ENCODE results near the gene TIMM10B. TPM values are rescaled to one million over a fixed set of nuclear protein-coding genes. Genes with fewer than 3 reads are reported as not detected.

Gene TIMM10B
- total and polyA plus RNA-seq, 4 donors = 16.1 to 31.9 (median 16.7) TPM

DNA sequence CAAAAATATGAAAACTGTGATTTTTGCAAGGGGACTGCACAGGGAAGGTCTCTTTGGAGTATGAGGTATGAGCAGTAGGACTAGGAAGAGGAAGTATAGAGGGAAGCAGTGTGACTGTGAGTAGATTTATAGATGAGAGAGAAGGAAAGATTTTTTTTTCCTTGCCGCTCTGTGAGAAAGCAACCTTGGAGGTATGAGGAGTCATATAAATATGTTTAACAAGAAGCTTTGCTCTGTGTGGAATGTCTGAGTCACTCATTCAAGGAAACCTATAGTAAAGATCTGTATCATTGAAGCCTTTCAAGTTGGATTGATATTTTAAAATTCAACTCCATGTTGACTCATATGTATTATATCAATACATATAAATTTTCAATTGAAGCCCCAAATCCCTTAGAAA lies 42.0 kb downstream of the TIMM10B start:
- peaks cover 0 to 10% (median 0%) of the 10 kb centered on the region in 4 donors for H3K36me3 ChIP-seq (ENCODE audit: control insufficient read depth in 4 of 4, insufficient read depth in 3 of 4, low read depth in 1 of 4, low read length in 3 of 4)
- 36% methylated on average over 1 of the region's 1 CpG for WGBS
- TF ChIP-seq NR2F2 (IDR thresholded peaks at IDR 0.05) (no peak), HNF4A (conservative IDR thresholded peaks at IDR 0.05) (no peak), HNF4G (IDR thresholded peaks at IDR 0.05) (no peak), TAF1 (conservative IDR thresholded peaks at IDR 0.05) (no peak)
- TF ChIP-seq, protein P1, sequence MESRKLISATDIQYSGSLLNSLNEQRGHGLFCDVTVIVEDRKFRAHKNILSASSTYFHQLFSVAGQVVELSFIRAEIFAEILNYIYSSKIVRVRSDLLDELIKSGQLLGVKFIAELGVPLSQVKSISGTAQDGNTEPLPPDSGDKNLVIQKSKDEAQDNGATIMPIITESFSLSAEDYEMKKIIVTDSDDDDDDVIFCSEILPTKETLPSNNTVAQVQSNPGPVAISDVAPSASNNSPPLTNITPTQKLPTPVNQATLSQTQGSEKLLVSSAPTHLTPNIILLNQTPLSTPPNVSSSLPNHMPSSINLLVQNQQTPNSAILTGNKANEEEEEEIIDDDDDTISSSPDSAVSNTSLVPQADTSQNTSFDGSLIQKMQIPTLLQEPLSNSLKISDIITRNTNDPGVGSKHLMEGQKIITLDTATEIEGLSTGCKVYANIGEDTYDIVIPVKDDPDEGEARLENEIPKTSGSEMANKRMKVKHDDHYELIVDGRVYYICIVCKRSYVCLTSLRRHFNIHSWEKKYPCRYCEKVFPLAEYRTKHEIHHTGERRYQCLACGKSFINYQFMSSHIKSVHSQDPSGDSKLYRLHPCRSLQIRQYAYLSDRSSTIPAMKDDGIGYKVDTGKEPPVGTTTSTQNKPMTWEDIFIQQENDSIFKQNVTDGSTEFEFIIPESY (IDR thresholded peaks at IDR 0.05) = no peak
- TF ChIP-seq, protein P2, sequence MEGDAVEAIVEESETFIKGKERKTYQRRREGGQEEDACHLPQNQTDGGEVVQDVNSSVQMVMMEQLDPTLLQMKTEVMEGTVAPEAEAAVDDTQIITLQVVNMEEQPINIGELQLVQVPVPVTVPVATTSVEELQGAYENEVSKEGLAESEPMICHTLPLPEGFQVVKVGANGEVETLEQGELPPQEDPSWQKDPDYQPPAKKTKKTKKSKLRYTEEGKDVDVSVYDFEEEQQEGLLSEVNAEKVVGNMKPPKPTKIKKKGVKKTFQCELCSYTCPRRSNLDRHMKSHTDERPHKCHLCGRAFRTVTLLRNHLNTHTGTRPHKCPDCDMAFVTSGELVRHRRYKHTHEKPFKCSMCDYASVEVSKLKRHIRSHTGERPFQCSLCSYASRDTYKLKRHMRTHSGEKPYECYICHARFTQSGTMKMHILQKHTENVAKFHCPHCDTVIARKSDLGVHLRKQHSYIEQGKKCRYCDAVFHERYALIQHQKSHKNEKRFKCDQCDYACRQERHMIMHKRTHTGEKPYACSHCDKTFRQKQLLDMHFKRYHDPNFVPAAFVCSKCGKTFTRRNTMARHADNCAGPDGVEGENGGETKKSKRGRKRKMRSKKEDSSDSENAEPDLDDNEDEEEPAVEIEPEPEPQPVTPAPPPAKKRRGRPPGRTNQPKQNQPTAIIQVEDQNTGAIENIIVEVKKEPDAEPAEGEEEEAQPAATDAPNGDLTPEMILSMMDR (IDR thresholded peaks at IDR 0.05; ENCODE audit: low read depth, low read length, missing input control) = no peak

DNA sequence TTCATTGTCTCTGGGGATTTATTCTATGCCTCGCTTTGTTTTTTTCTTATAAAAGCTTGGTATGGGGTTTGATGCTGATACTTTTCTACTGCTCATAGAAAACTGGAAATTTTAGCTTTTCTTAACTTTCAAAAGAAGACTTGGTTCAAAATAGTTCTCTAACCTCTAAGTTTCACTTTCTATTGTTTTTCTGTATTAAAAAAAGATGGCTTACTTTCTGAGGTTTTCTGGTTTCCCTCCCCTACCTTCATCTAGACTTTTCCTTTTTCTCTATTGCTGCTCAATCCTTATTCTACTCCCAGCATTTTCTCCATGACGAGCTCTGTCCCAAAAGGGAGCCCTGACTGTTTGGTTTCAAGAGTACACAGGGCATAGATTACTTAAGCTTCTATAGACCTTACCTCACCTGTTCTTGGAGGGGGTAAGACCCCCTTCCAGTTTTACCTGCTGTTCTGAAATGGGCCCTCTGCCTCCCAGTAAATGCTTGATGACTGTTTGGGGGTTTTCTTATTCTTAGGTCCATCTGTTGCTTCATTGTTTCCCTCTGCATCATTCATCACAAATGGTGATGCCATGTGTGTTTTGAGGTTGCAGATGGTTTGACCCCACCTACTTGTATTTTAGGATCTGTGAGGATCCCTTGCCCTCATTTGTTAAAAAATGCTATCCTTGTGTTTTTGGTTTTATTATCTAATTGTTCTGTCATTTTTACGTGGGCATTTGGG lies 45.3 kb downstream of the TIMM10B start:
- H3K4me1 ChIP-seq (ENCODE audit: control insufficient read depth in 4 of 4, insufficient read depth in 4 of 4, low read length in 3 of 4) = no peaks in the 10 kb centered on the region
- no peak for TF ChIP-seq HNF4A (conservative IDR thresholded peaks at IDR 0.05)
- no peak for DNase-seq (ENCODE audit: low spot score)
- no peaks in the 10 kb centered on the region for H3K9me3 ChIP-seq (ENCODE audit: control insufficient read depth in 4 of 4, low read length in 3 of 4)
- peaks cover 0 to 4% (median 2%) of the 10 kb centered on the region in 4 donors for H3K36me3 ChIP-seq (ENCODE audit: control insufficient read depth in 4 of 4, insufficient read depth in 3 of 4, low read depth in 1 of 4, low read length in 3 of 4)
- H3K27me3 ChIP-seq (ENCODE audit: control insufficient read depth in 4 of 4, insufficient read depth in 4 of 4, low read length in 3 of 4) = no peaks in the 10 kb centered on the region
- no peak overlapping the region for H3K27ac ChIP-seq (ENCODE audit: low read depth in 1 of 2, low read length in 2 of 2)
- H3K4me3 ChIP-seq (ENCODE audit: low read depth in 1 of 3, low read length in 3 of 3) = no peak overlapping the region
- no peak overlapping the region for H3K9ac ChIP-seq (ENCODE audit: low read depth in 1 of 2, low read length in 2 of 2)
- WGBS = 90% methylated on average over 3 of the region's 3 CpGs

More for the DNA sequence above, 42.0 kb downstream of the TIMM10B start:
- H3K9me3 ChIP-seq (ENCODE audit: control insufficient read depth in 4 of 4, low read length in 3 of 4) = no peaks in the 10 kb centered on the region
- no peak overlapping the region for H3K27ac ChIP-seq (ENCODE audit: low read depth in 1 of 2, low read length in 2 of 2)
- DNase-seq (ENCODE audit: low spot score) = no peak
- H3K4me3 ChIP-seq (ENCODE audit: low read depth in 1 of 3, low read length in 3 of 3) = no peak overlapping the region
- H3K9ac ChIP-seq (ENCODE audit: low read depth in 1 of 2, low read length in 2 of 2) = no peak overlapping the region
- no peaks in the 10 kb centered on the region for H3K27me3 ChIP-seq (ENCODE audit: control insufficient read depth in 4 of 4, insufficient read depth in 4 of 4, low read length in 3 of 4)
- H3K4me1 ChIP-seq (ENCODE audit: control insufficient read depth in 4 of 4, insufficient read depth in 4 of 4, low read length in 3 of 4) = no peaks in the 10 kb centered on the region

DNA sequence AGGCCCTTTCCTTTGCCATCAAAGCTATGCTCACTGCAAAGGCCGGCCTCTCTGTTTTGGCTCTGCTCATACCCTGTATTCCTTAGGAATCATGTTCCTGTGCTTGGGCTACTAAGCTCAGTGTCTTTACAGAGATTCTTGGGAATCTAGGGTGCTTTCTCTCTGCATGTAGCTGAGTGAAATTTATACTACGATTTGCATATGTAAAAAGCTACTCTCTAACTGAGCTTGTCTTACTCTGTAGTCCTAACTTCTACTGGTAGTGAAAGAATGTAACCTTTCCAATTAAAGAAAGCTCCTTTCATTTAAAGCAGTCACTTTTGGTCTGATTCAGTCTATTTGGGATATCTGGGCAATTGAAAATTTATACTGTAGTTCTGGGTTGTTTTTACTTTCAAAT lies 48.0 kb downstream of the TIMM10B start:
- WGBS = 92% methylated on average over 2 of the region's 2 CpGs
- Histone ChIP-seq H3K27me3 (ENCODE audit: control insufficient read depth in 4 of 4, insufficient read depth in 4 of 4, low read length in 3 of 4) (no peaks in the 10 kb centered on the region), H3K4me3 (ENCODE audit: low read depth in 1 of 3, low read length in 3 of 3) (no peak overlapping the region), H3K36me3 (ENCODE audit: control insufficient read depth in 4 of 4, insufficient read depth in 3 of 4, low read depth in 1 of 4, low read length in 3 of 4) (peaks cover 0 to 12% (median 2%) of the 10 kb centered on the region in 4 donors), H3K4me1 (ENCODE audit: control insufficient read depth in 4 of 4, insufficient read depth in 4 of 4, low read length in 3 of 4) (no peaks in the 10 kb centered on the region), H3K9ac (ENCODE audit: low read depth in 1 of 2, low read length in 2 of 2) (no peak overlapping the region), H3K27ac (ENCODE audit: low read depth in 1 of 2, low read length in 2 of 2) (no peak overlapping the region), H3K9me3 (ENCODE audit: control insufficient read depth in 4 of 4, low read length in 3 of 4) (no peaks in the 10 kb centered on the region)
- no peak for DNase-seq (ENCODE audit: low spot score)
- TF ChIP-seq FOXA2 (IDR thresholded peaks at IDR 0.05) (no peak), SP1 (IDR thresholded peaks at IDR 0.05) (no peak), TAF1 (conservative IDR thresholded peaks at IDR 0.05) (no peak), HNF4A (conservative IDR thresholded peaks at IDR 0.05) (no peak), EGR1 (IDR thresholded peaks at IDR 0.05; ENCODE audit: low read depth in 2 of 2) (no peak), RXRA (IDR thresholded peaks at IDR 0.05) (no peak), YY1 (IDR thresholded peaks at IDR 0.05) (no peak), GABPA (IDR thresholded peaks at IDR 0.05 in 1 of 2, conservative IDR thresholded peaks at IDR 0.05 in 1 of 2) (no peak)
- TF ChIP-seq, protein P3, sequence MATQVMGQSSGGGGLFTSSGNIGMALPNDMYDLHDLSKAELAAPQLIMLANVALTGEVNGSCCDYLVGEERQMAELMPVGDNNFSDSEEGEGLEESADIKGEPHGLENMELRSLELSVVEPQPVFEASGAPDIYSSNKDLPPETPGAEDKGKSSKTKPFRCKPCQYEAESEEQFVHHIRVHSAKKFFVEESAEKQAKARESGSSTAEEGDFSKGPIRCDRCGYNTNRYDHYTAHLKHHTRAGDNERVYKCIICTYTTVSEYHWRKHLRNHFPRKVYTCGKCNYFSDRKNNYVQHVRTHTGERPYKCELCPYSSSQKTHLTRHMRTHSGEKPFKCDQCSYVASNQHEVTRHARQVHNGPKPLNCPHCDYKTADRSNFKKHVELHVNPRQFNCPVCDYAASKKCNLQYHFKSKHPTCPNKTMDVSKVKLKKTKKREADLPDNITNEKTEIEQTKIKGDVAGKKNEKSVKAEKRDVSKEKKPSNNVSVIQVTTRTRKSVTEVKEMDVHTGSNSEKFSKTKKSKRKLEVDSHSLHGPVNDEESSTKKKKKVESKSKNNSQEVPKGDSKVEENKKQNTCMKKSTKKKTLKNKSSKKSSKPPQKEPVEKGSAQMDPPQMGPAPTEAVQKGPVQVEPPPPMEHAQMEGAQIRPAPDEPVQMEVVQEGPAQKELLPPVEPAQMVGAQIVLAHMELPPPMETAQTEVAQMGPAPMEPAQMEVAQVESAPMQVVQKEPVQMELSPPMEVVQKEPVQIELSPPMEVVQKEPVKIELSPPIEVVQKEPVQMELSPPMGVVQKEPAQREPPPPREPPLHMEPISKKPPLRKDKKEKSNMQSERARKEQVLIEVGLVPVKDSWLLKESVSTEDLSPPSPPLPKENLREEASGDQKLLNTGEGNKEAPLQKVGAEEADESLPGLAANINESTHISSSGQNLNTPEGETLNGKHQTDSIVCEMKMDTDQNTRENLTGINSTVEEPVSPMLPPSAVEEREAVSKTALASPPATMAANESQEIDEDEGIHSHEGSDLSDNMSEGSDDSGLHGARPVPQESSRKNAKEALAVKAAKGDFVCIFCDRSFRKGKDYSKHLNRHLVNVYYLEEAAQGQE (IDR thresholded peaks at IDR 0.05) = no peak
- TF ChIP-seq, protein P1 (IDR thresholded peaks at IDR 0.05) = no peak

Measured in liver (tissue), 9 donors.